DND-41 (cell line): Measurements from ENCODE around the gene KIF13A.

ENCODE experiments used
- ATAC-seq: fragments of 200-7000 bp; cut with Tn5 transposase; 3 replicates; pipeline ENCODE4 v1.9.1; 2021; ENCODE audit warnings: low read depth; ENCODE audit not compliant: insufficient read depth
- DNase-seq: peaks from one replicate; pipeline ENCODE4 v3.0.0-alpha.2; 2020
- H2AFZ ChIP-seq: 2 replicates; pipeline ENCODE4 v1.6.0; 2012; ENCODE audit warnings: low read depth, low read length
- H3K27ac ChIP-seq: 2 replicates; pipeline ENCODE4 v1.5.1; 2012; ENCODE audit warnings: low read length, inconsistent platforms
- H3K27me3 ChIP-seq: fragments of 200-600 bp; sonication (generic); 2 replicates; pipeline ENCODE4 v1.6.0; 2012; ENCODE audit warnings: low read length, mild to moderate bottlenecking, inconsistent platforms; ENCODE audit not compliant: insufficient read depth, poor library complexity
- H3K36me3 ChIP-seq: 2 replicates; pipeline ENCODE4 v1.5.1; 2012; ENCODE audit warnings: low read length, inconsistent platforms; ENCODE audit not compliant: insufficient read depth
- H3K4me1 ChIP-seq: 2 replicates; pipeline ENCODE4 v1.5.1; 2012; ENCODE audit warnings: mild to moderate bottlenecking, low read length; ENCODE audit not compliant: insufficient read depth
- H3K4me2 ChIP-seq: 2 replicates; pipeline ENCODE4 v1.6.0; 2012; ENCODE audit warnings: mild to moderate bottlenecking, moderate library complexity, low read length, inconsistent platforms; ENCODE audit not compliant: insufficient read depth
- H3K4me3 ChIP-seq, 2 experiments: fragments of 200-600 bp in 1 of 2; shearing (Covaris generic) in 1 of 2; 2 replicates each; pipeline ENCODE4 v1.5.1; 2012 to 2016; ENCODE audit warnings: inconsistent platforms in 2 of 2, low read length in 2 of 2, mild to moderate bottlenecking in 2 of 2, low read depth in 1 of 2, moderate library complexity in 1 of 2
- H3K79me2 ChIP-seq: 2 replicates; pipeline ENCODE4 v1.6.0; 2012; ENCODE audit warnings: low read length, inconsistent platforms; ENCODE audit not compliant: insufficient read depth
- H3K9ac ChIP-seq: 2 replicates; pipeline ENCODE4 v1.6.0; 2012; ENCODE audit warnings: low read depth, mild to moderate bottlenecking, inconsistent platforms, low read length, moderate library complexity
- H3K9me3 ChIP-seq: 2 replicates; pipeline ENCODE4 v1.5.1; 2012; ENCODE audit warnings: low read length, moderate library complexity, mild to moderate bottlenecking, inconsistent platforms; ENCODE audit not compliant: insufficient read depth, severe bottlenecking
- H4K20me1 ChIP-seq: 2 replicates; pipeline ENCODE4 v1.6.0; 2012; ENCODE audit warnings: low read length; ENCODE audit not compliant: insufficient read depth
- EZH2 ChIP-seq: IDR thresholded peaks from 3 replicates; pipeline ENCODE4 v1.6.1; 2012; ENCODE audit warnings: borderline replicate concordance, low read depth, mild to moderate bottlenecking, moderate library complexity, low read length, inconsistent platforms; ENCODE audit not compliant: severe bottlenecking
- TF ChIP-seq, protein P1 (sequence below): IDR thresholded peaks from 2 replicates; pipeline ENCODE4 v1.5.1; 2012; ENCODE audit warnings: borderline replicate concordance, low read length, moderate library complexity, mild to moderate bottlenecking; ENCODE audit not compliant: poor library complexity, severe bottlenecking; ENCODE audit errors: extremely low read depth

Gene KIF13A

DNA sequence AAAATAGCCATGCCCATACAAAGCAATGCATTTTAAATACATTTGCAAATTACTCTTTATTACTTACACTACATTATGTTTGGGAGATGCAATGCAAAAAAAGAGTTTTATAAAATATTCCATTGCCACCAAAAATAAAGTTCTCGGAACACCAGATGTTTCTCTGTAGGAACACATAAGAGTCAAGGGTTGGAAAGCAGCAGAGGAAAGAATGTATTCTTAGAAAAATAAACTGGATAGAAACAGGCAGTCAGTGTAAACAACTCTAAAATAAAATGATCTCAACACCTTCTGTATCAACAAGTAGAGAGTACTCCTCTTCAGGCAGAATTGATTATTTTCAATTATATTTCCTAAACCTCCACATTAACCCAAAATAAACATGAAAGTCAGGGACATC, 28.1 kb downstream of the KIF13A start:
- no peaks in the 10 kb centered on the region for H3K4me1 ChIP-seq

DNA sequence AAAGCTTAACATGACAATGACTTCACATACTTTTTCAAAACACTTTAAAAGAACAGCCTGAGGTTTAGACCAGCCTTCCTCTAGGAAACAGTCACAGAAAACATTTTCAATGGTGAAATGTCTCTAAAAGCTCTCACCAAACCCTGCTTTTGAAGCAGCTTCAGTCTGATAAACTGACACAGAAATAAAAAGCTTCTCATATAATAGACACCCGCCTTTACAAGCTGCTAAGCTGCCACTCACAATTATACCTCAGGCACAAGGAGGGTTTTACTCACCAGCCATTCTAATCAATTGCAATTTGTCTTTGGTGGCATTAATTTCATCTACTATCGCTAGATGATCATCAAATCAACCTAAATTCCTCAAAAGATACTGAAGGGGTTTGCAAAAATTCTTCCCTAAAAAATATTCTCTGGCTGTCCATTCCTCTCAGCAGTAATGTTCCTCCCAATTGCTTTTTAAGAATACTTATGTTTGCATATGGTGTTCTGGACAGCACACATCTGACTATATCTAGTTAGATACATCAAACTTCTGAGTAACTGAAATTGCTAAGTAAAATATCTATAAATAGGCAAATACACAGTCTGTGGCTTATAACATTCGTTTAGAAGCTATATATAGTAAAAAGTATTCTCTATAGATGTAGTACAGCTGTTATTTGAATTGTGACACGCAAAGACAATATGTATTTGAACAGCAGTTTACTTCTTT, 29.4 kb downstream of the KIF13A start:
- H3K27ac ChIP-seq = no peak overlapping the region
- TF ChIP-seq, protein P1, sequence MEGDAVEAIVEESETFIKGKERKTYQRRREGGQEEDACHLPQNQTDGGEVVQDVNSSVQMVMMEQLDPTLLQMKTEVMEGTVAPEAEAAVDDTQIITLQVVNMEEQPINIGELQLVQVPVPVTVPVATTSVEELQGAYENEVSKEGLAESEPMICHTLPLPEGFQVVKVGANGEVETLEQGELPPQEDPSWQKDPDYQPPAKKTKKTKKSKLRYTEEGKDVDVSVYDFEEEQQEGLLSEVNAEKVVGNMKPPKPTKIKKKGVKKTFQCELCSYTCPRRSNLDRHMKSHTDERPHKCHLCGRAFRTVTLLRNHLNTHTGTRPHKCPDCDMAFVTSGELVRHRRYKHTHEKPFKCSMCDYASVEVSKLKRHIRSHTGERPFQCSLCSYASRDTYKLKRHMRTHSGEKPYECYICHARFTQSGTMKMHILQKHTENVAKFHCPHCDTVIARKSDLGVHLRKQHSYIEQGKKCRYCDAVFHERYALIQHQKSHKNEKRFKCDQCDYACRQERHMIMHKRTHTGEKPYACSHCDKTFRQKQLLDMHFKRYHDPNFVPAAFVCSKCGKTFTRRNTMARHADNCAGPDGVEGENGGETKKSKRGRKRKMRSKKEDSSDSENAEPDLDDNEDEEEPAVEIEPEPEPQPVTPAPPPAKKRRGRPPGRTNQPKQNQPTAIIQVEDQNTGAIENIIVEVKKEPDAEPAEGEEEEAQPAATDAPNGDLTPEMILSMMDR = no peak
- no peak for TF ChIP-seq EZH2
- H3K9ac ChIP-seq = no peak overlapping the region
- no peak overlapping the region for H3K4me3 ChIP-seq
- H3K36me3 ChIP-seq = no peaks in the 10 kb centered on the region
- no peaks in the 10 kb centered on the region for H3K9me3 ChIP-seq
- no peak for ATAC-seq
- no peaks in the 10 kb centered on the region for H3K79me2 ChIP-seq
- H2AFZ ChIP-seq = no peak overlapping the region
- no peak for DNase-seq
- H4K20me1 ChIP-seq = no peaks in the 10 kb centered on the region
- H3K27me3 ChIP-seq = no peaks in the 10 kb centered on the region
- no peak overlapping the region for H3K4me2 ChIP-seq
- H3K4me1 ChIP-seq = no peaks in the 10 kb centered on the region

More for the DNA sequence above, 28.1 kb downstream of the KIF13A start:
- no peak overlapping the region for H3K4me3 ChIP-seq
- H2AFZ ChIP-seq = no peak overlapping the region
- H3K27me3 ChIP-seq = no peaks in the 10 kb centered on the region
- DNase-seq (no peak), ATAC-seq (no peak)
- no peaks in the 10 kb centered on the region for H4K20me1 ChIP-seq
- H3K9me3 ChIP-seq = no peaks in the 10 kb centered on the region
- no peak for TF ChIP-seq EZH2
- H3K4me2 ChIP-seq = no peak overlapping the region
- no peaks in the 10 kb centered on the region for H3K79me2 ChIP-seq
- no peak overlapping the region for H3K9ac ChIP-seq
- H3K27ac ChIP-seq = no peak overlapping the region
- no peaks in the 10 kb centered on the region for H3K36me3 ChIP-seq

DNA sequence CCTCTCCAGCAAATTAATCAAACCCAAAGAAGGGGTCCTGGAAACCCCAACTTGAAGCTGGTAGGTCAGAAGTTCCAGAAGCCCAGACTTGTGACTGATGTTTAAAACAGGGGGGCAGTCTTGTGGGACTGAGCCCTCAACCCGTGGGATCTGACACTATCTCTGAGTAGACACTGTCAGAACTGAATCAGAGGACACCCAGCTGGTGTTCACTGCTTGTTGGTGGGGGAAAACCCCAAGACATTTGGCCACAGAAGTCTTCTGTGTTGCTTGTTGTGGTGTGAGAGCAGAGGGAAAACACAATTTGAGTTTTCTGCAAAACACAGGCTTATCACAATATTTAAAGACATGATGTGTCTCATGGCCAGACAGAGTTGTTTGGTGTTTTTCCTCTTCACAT, 29.9 kb downstream of the KIF13A start:
- Histone ChIP-seq H3K27ac (no peak overlapping the region), H3K79me2 (no peaks in the 10 kb centered on the region), H2AFZ (no peak overlapping the region), H3K4me1 (no peaks in the 10 kb centered on the region), H3K4me2 (no peak overlapping the region), H3K36me3 (no peaks in the 10 kb centered on the region), H3K9me3 (no peaks in the 10 kb centered on the region), H3K4me3 (no peak overlapping the region), H4K20me1 (no peaks in the 10 kb centered on the region), H3K27me3 (no peaks in the 10 kb centered on the region), H3K9ac (no peak overlapping the region)
- DNase-seq = no peak
- no peak for TF ChIP-seq EZH2
- TF ChIP-seq, protein P1 = no peak
- no peak for ATAC-seq

DNA sequence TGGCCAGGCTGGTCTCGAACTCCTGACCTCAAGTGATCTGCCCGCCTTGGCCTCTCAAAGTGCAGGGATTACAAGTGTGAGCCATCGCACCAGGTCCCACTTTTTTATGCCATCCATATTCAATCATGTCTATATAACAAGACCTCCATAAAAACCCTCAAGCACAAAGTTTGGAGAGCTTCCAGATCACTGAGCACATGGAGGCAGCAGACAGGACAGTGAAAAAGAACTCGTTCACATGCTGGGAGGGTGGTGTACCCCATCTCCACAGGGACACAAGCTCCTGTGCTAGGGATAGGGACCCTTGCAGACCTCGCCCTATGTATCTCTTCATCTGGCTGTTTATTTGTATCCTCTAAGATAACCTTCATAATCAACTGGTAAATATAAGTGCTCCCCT, 30.3 kb downstream of the KIF13A start:
- no peak overlapping the region for H3K9ac ChIP-seq
- ATAC-seq (no peak), DNase-seq (no peak)
- no peaks in the 10 kb centered on the region for H3K79me2 ChIP-seq
- H3K9me3 ChIP-seq = no peaks in the 10 kb centered on the region
- H4K20me1 ChIP-seq = no peaks in the 10 kb centered on the region
- H3K36me3 ChIP-seq = no peaks in the 10 kb centered on the region
- H3K4me3 ChIP-seq = no peak overlapping the region
- H3K4me1 ChIP-seq = no peaks in the 10 kb centered on the region
- no peaks in the 10 kb centered on the region for H3K27me3 ChIP-seq
- no peak overlapping the region for H2AFZ ChIP-seq
- no peak overlapping the region for H3K4me2 ChIP-seq
- H3K27ac ChIP-seq = no peak overlapping the region
- TF ChIP-seq EZH2 = no peak
- TF ChIP-seq, protein P1 = no peak
